Tibial artery (tissue), 4 donors: ENCODE measurements around the gene TRHDE.

ENCODE experiments used
- DNase-seq, 2 donors: peaks; one replicate each; pipeline ENCODE4 v3.0.0-alpha.2; 2019
- H3K27ac ChIP-seq, 2 donors: fragments of 200-600 bp; sonication (generic) in 1 of 2; 1 replicate in 1 of 2; 2 replicates in 1 of 2; pipeline ENCODE4 v1.5.1; 2018 to 2019; ENCODE audit warnings: mild to moderate bottlenecking in 1 of 2
- H3K27me3 ChIP-seq, 2 donors: fragments of 200-600 bp; sonication (generic) in 1 of 2; one replicate each; pipeline versions ENCODE4 v1.5.1 to v1.6.0; 2016 to 2019
- H3K36me3 ChIP-seq, 3 donors: fragments of 200-600 bp; sonication (generic) in 2 of 3; one replicate each; pipeline ENCODE4 v1.5.1; 2016 to 2019; ENCODE audit warnings: mild to moderate bottlenecking in 2 of 3
- H3K4me1 ChIP-seq, 4 donors: fragments of 200-600 bp; sonication (generic) in 2 of 4; 1 replicate in 3 of 4; 2 replicates in 1 of 4; pipeline ENCODE4 v1.5.1; 2016 to 2019
- H3K4me3 ChIP-seq, 2 donors: fragments of 200-600 bp; sonication (generic) in 1 of 2; 1 replicate in 1 of 2; 2 replicates in 1 of 2; pipeline ENCODE4 v1.5.1; 2018 to 2019; ENCODE audit warnings: mild to moderate bottlenecking in 2 of 2
- H3K9me3 ChIP-seq, 3 donors: fragments of 200-600 bp; sonication (generic) in 1 of 3; one replicate each; pipeline ENCODE4 v1.5.1; 2016 to 2019
- intact Hi-C: fragments of 100-400 bp; cut with DNase I; formaldehyde crosslinking; loops from one replicate; pipeline ENCODE4 v1.15.0; 2023; ENCODE audit warnings: low total_unique reads
- TF ChIP-seq, protein P1 (sequence below), 2 experiments: fragments of 200-600 bp in 1 of 2; fragments of 450-650 bp in 1 of 2; IDR thresholded peaks; one replicate each; pipeline ENCODE4 v1.5.1; 2017 to 2019; ENCODE audit warnings: antibody characterized with exemption in 2 of 2, mild to moderate bottlenecking in 1 of 2, moderate library complexity in 1 of 2

The TRHDE gene

DNA sequence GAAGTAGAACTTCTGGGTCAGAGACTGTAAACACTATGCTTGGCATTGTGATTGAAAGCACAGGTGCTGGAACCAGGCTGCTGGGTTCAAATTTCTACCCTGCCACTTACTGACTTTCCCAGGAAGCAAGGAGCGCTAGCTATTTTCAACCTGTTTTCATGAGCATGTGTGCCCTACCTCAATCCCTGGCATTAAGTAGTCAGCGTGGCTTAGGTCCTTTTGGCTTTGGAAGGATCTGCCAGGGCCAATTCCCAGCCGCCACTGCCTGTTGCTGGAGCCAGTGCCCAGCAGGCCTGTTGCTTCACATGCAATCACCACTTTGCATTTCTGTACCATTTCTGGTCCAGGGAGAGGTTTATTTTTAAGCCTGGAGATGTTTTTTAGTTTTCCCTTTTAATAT is 196.3 kb downstream of the TRHDE start:
- TF ChIP-seq, protein P1, sequence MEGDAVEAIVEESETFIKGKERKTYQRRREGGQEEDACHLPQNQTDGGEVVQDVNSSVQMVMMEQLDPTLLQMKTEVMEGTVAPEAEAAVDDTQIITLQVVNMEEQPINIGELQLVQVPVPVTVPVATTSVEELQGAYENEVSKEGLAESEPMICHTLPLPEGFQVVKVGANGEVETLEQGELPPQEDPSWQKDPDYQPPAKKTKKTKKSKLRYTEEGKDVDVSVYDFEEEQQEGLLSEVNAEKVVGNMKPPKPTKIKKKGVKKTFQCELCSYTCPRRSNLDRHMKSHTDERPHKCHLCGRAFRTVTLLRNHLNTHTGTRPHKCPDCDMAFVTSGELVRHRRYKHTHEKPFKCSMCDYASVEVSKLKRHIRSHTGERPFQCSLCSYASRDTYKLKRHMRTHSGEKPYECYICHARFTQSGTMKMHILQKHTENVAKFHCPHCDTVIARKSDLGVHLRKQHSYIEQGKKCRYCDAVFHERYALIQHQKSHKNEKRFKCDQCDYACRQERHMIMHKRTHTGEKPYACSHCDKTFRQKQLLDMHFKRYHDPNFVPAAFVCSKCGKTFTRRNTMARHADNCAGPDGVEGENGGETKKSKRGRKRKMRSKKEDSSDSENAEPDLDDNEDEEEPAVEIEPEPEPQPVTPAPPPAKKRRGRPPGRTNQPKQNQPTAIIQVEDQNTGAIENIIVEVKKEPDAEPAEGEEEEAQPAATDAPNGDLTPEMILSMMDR (IDR thresholded peaks at IDR 0.05), result no peak
- DNase-seq, result no peak
- H3K36me3 ChIP-seq, result no peaks in the 10 kb centered on the region
- intact Hi-C loops, result no loop called here
- no peaks in the 10 kb centered on the region for H3K9me3 ChIP-seq
- no peak overlapping the region for H3K27ac ChIP-seq
- no peak overlapping the region for H3K4me3 ChIP-seq
- no peaks in the 10 kb centered on the region for H3K4me1 ChIP-seq
- no peaks in the 10 kb centered on the region for H3K27me3 ChIP-seq

DNA sequence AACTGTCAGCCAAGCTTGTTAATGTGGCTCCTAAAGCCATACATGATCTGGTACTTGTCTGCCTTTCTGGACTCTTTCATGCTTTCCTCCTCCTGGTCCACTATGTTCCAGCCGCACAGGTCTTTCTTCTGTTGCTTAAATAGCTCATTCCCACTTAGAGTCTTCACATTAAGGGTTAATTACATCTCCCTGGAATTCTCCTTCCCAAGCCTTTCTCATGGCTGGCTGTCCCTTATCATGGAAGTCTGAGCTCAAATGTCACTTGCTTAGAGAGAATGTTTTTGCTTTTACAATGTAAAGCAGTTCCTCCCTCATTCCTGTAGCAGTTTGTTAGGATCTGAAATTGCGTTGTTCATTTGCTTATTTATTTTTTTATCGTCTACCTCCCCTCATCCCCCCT is 199.6 kb downstream of the TRHDE start:
- DNase-seq, result no peak
- TF ChIP-seq, protein P1 (IDR thresholded peaks at IDR 0.05), result no peak
- Histone ChIP-seq H3K27ac (no peak overlapping the region), H3K9me3 (no peaks in the 10 kb centered on the region), H3K4me3 (no peak overlapping the region), H3K36me3 (no peaks in the 10 kb centered on the region), H3K27me3 (no peaks in the 10 kb centered on the region), H3K4me1 (no peaks in the 10 kb centered on the region)
- intact Hi-C loops, result no loop called here

DNA sequence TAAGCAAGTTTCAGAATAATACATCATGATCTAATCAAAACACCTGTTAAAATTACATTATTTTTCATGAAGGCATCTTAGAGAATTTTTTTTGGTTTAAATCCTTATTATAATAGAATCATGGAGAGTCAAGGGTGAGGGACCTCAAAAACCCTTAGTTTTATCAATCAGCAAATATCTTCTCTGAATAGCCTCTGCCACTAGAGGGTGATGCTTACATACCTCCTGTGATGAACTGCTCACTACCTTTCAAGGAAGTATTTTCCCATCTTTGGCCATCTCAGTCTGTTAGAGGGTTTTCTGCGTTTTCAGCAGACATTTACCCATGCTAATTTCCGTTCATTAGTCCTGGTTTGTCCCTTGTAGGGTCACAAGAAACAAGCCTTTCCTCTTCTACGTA is 200.2 kb downstream of the TRHDE start:
- H3K4me3 ChIP-seq, result no peak overlapping the region
- H3K4me1 ChIP-seq, result no peaks in the 10 kb centered on the region
- H3K9me3 ChIP-seq, result no peaks in the 10 kb centered on the region
- intact Hi-C loops, result no loop called here
- H3K36me3 ChIP-seq, result no peaks in the 10 kb centered on the region
- no peaks in the 10 kb centered on the region for H3K27me3 ChIP-seq
- TF ChIP-seq, protein P1 (IDR thresholded peaks at IDR 0.05), result no peak
- no peak overlapping the region for H3K27ac ChIP-seq
- DNase-seq, result no peak

DNA sequence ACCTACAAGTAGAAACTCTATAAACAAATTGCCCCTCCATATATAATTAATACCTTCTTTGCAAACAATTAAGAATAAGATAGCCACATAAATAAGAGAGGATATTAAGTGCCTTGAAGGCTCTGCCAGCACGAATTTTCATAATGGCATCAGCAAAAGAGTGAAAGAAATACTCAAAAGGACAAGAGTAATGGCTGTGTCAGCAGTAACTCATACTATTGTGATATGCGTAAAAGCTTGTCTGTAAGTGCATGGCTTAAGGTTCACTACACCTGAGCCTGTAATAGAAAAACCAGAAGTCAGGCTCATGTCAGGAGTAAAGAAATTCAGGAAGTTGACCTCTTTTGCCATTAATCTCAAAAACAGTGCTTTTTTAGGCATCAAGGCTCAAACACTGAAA is 204.1 kb downstream of the TRHDE start:
- intact Hi-C loops, result no loop called here
- TF ChIP-seq, protein P1 (IDR thresholded peaks at IDR 0.05), result no peak
- H3K4me3 ChIP-seq, result no peak overlapping the region
- no peaks in the 10 kb centered on the region for H3K27me3 ChIP-seq
- no peaks in the 10 kb centered on the region for H3K9me3 ChIP-seq
- no peak for DNase-seq
- no peaks in the 10 kb centered on the region for H3K4me1 ChIP-seq
- H3K27ac ChIP-seq, result no peak overlapping the region
- H3K36me3 ChIP-seq, result no peaks in the 10 kb centered on the region

DNA sequence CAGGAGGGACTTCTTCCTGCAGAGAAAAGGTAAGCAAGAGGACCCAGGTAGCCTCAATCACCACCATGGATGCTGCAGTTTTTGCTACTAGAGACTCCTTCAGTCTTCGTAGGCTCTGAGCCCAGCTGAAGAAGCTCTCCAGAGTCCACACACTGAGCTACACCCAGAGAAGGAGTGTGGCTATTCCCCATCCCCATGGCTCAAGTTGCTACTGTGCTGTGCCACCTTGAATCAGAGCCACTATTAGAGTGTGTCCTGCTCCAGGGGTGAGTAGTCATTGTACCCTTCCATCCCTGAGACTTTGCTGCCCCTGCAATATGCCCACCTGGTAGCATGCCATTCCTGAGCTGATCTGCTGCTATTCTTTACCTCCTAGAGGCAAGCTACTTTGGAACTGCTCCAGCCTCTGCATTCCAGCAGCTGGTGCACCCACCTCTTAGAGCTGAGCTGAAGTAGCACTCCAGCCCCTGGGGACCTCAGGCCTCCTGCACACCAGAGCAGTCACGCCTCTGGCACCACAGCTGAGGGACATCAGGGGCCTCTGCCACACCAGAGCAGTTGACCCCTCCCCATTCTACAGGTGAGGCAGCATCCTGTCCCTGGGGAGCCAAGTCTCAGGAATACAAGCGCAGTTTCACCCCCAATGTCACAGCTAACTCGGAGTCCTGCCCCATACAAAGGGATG is 213.0 kb downstream of the TRHDE start:
- intact Hi-C loops, result no loop called here
- no peak for DNase-seq
- TF ChIP-seq, protein P1 (IDR thresholded peaks at IDR 0.05), result no peak
- H3K27me3 ChIP-seq, result no peaks in the 10 kb centered on the region
- H3K4me3 ChIP-seq, result no peak overlapping the region
- no peak overlapping the region for H3K27ac ChIP-seq
- no peaks in the 10 kb centered on the region for H3K36me3 ChIP-seq
- no peaks in the 10 kb centered on the region for H3K4me1 ChIP-seq
- H3K9me3 ChIP-seq, result no peaks in the 10 kb centered on the region

DNA sequence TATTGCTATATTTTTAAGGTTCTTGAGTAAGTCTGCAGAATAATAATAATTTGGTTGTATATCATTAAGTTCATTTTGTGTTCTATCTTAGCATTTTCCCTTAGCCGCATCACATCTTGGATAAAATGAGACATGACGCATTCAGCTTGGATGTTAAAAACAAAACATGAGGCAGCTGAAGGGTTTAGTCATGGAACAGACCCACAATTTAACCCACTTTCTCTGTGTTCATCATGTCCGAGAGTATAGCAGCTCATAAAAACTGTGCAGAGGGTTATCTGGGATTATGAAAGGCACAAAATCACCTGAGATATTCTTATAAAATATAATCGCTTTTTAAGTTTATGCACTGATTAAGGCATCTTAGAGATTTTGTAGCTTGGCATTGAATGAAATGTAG is 219.3 kb downstream of the TRHDE start:
- TF ChIP-seq, protein P1 (IDR thresholded peaks at IDR 0.05), result no peak
- intact Hi-C loops, result no loop called here
- Histone ChIP-seq H3K4me3 (no peak overlapping the region), H3K36me3 (no peaks in the 10 kb centered on the region), H3K4me1 (no peaks in the 10 kb centered on the region), H3K27ac (no peak overlapping the region), H3K27me3 (no peaks in the 10 kb centered on the region), H3K9me3 (no peaks in the 10 kb centered on the region)
- no peak for DNase-seq
